Fibroblast of upper back skin (primary cell): ENCODE data around the gene MST1R.

Experiments
- DNase-seq: peaks from one replicate; pipeline ENCODE4 v3.0.0-alpha.2; 2013

Gene MST1R

DNA sequence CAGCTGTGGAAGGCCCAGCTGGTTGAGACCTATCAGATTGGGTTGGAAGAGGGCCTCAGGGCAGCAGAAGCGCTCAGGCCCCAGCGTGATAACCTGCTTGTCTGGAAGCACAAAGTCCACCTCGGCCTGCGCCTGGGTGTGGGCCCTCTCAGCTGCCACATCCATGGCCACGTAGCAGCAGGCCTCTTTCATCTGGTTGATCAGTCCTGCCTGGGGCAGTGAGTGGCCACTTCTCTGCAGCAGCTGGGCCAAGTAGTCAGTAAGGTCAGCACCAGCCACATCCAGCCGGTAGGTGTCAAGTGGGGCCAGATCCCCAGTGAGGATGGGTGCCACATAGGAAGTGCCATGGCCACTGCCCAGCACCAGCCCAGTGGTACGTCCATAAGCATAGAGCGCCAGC is 30.1 kb downstream of the MST1R start:
- no peak for DNase-seq

DNA sequence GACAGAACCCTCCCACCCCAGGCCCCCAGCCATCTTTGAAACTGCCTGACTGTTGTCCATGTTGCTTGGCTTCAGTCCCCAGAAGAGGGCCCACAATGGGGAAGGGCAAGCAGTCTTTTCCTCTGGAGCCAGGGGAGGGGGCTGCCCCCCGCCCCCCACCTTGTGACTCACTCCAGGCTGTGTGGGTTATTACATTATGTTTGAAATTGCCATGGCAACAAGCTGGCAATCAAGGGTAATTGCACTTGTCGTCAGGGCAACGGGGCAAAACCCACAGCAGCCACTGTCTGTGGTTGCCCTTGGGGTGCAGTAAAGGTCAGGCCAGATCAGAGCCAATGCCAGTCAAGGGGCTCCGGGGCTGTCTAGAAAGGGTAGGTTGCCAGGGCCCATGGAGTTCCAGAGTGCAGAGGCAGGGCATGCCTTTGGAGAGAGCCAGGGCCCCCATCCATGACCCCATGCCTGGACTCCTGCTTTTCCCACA is 30.8 kb downstream of the MST1R start:
- no peak for DNase-seq

DNA sequence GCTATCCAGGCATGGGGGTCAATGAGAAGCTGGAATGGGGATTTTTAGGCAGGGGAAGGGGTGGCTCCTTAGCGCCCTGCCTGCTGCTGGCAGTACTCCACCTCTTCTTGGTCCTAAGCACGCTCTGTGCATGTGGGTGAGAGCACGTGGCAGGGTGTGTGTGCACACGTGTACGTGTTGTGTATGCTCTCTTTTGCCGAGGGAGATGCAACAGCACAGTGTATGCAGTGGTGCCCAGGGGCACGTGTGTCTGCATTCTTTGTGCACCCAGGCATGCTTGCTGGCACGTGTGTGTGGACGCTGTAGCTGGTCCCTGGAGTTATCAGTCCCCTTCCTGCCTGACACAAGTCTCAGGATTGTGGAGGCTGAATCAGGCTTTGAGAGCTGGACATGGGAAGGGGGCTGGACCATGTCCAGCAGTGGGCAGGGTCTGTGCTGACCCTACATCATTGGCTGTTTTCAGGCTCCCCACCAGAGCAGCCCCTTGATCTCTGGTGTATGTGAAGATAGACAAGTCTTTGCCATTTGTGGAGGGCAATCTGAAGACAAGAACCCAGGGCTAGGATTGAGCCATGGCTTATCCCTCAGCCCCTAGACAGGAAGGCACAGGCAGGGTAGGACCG is 32.0 kb downstream of the MST1R start:
- no peak for DNase-seq

DNA sequence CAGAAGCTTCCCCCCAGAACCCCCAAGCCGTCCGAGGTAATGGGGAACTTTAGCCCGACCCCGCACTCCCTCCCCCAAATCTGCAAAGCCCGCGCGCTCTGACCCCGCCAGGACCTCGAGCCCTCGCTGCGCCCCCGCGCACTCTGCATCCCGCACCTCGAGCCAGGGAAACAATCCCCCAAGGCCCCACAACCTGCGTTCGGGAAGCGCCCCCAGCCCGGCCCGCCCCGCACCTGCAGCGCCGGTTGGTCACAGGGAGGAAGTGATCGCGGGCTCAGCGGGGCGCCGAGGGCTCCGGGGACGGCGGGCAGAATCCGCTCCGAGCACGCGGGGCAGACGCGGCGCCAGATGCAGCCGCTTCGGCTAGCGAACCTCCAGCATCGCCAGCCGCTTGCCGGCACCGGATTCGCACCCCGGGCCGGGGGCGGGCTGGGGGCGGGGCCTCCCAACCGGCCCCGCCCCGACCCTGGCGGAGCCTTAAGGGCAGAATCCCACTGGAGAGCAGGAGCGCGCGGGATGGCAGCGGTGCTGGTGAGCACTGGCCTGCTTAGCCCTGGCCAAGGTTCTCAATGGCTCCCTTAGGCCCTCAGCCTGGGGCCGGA is 34.0 kb downstream of the MST1R start, which contains the start of gene CAMKV:
Gene CAMKV (minus strand): TSS at position 382 of the 602 bp plus-strand sequence. CDS start 7,518 bp downstream, outside the sequence.
- DNase-seq, result no peak

DNA sequence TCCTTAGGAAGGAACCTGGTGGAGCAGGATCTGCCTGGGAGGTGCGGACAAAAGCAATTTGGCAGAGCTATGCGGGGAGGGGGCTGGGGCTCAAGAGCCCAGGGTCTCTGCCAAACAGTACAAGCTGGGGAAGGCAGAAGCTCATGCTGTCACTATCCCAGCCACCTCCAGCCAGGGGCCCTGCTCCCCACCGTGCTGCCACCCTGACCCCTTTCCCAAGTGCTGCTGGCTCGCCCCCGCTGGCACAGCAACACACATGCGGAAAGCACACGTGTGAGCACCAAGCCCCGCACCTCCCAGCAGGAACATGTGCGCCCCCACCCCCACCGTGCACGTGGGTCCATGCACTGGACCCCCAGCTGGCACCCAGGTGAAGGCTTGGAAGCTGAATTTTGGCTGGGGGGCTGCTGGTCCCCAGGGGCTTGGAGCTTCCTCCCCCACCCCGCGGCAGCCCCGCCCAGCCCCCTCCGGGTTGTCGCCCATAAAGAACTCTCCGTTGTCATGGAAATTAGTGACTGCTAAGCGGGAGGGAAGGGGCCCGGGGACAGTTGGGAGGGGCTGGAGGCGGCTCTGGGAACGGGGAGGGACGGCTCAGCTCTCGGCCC is 34.7 kb downstream of the MST1R start:
- DNase-seq, result no peak

DNA sequence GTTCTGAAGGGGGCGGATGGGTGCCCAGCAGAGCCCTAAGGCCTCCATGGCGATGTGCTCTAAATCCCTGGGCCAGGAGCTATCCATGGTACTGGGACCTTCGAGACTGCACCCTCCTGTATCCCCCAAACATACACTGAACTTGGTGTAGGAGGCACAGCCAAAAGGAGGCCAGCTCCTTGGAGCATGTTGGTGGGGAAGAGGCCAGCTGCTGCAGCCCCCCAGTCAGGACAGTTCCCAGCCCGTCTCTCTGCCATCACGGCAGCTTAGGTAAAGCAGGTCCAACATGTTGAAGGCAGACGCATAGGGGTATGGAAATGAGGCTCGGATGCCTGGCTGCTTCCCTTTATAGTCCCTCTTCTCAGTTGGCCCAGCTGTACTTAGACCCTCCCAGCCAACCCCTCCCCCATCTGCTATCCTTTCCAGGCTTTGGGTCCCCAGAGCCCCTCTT is 35.8 kb downstream of the MST1R start:
- DNase-seq, result peak; percentile 32

DNA sequence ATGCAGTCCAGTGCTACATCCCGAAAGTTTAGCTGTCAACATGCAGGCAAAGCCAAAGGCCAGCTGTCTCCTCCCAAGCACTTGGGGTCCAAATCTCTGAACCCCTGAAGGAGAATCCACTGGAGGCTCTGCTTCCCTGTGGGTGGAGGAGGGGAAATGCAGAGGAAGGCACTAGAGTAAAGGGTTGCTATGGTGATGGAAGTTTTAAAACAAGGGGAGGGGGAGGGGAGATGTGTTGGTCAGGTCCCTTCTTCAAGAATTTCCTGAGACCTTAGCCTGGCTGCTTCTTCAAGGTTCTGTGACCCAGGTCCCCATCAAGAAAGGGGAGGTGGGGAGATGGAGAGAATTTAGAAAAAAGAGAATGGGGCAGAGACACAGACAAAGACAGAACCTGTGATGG is 36.3 kb downstream of the MST1R start:
- no peak for DNase-seq

DNA sequence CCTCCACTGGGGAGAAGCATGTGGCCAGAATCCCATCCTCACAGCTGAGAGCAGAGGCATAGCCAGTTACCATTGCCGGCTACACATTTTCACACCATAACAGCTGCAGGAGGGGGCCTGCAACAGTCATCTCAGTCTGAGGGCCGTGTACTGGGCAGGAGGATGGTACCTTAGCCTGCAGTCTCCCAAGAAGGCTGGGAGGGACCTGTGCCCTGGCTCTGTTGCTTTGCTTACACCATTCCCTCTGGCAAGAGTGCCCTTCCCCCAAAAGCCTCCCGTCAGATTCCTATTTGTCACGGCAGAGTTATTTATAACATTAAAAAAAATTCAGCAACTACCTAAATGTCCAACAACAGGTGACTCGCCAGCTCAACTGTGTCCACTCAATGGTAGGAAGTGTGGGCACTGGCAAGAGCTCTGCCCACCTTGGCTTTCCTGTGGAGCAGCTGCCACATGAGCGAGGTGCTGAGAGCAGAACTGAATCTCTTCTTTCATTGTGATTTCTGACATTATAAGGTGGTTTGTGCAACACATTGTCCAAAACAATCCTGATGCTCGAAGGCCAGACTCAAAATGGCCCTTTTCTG is 38.4 kb downstream of the MST1R start:
- DNase-seq, result no peak

DNA sequence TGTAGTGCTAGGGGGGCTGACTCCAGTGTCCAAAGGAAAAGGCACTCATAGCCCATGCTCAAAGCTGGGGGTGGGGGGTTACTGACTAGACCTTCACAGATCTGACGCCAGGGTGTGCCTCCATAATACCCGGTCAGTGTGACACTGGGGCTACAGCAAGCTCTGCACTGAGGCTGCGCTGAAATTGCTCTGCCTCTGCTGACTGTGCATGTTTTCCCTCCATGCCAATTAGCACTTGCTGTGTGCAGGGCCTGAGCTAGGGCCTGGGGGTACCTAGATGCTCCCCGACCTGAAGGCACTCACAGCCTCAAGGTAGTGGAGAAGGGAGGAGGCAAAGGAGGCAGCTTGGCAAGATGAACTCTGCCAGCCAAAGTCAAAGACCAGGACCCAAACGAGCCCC is 39.2 kb downstream of the MST1R start:
- no peak for DNase-seq

DNA sequence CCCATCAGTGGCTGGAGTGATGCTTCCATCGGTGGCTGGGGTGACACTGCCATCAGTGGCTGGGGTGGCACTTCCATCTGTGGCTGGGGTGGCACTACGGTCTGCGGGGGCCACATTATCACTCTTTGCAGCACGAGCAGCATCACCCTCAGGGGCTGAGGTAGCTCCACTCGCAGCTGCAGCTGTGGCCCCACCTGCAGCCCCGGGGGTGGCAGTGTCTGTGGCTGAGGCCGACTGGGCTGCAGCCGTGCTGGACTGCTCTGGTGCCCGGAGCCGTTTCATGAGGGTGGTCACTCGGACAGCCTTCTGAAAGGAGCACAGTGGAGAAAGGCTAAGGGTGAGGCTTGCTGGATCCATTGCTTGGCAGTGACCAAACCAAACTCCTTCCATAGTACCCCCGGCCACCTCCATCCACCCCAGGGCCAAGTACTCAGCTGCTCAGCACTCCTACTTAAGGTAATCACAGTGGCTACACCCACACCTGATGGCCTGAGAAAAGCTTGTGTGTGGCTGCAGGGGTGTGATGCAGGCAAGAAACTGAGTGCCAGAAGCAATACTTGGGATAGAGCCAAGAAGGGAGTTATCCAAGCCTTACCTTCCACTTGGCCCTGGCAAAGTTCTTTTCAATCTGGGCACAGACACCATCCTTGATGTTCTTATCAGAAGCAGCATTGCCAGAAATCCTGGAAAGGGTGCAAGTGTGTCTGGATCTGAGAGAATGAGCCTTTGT is 43.9 kb downstream of the MST1R start:
- no peak for DNase-seq

DNA sequence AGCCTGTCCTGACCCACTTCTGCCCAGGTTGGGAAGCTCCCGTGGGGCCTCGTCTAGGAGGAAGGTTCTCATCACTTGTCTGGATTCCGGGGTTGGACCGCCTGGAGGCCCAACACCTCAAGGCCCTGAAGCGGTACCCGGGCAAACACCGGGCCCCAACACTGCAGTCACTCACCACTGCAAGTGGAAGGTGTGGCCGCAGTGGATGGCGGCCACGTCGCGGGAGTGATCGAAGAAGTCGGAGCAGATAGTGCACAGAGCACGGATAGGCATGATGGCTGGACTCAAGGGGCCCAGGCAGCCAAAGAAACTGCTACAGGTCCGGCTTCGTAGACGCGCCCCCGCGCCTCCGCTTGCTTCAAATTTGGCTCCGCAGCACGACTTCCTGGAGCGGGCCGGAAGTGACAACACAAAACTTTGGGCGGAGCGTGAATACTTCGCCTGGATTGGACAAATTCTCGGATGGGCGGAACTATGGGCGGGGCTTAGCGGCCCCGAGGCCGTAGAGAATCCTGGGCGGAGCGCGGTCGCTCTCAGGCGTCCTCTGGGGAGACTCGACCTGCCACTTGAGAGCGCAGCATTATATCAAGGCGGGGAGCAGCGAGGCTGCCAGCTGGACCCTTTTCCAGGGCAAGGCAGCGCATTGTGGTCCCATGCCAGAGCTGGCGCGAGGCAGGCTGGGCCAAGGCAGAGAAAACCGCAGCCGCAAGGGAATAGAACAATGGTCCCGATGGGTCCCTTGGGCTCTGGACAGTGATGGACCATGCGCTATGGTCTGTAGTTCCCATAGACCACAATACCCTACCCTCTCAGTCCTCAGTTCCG is 47.3 kb downstream of the MST1R start, which contains the start of gene TRAIP:
Gene TRAIP (minus strand): TSS at position 384 of the 825 bp plus-strand sequence. CDS start 111 bp downstream, at position 273.
- peak; percentile 91 for DNase-seq

DNA sequence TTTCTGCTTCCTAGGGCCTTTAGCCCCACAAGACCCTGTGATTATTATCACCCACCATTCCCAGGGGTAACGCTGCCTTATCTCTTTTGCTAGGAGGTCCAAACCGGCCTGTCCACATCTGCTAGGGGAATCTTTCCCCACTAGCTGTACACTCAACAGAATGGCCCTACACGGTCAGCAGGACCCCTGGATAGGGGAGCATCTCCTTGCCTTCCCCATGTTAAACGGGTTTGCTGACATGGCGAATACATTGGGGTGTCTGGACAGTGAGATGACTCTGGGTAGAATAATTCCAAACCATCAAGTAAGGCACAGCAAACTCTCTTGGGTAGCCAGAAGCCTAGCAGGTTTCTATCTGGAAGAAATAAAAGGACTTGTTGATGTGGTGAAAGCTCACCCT is 48.0 kb downstream of the MST1R start:
- no peak for DNase-seq

DNA sequence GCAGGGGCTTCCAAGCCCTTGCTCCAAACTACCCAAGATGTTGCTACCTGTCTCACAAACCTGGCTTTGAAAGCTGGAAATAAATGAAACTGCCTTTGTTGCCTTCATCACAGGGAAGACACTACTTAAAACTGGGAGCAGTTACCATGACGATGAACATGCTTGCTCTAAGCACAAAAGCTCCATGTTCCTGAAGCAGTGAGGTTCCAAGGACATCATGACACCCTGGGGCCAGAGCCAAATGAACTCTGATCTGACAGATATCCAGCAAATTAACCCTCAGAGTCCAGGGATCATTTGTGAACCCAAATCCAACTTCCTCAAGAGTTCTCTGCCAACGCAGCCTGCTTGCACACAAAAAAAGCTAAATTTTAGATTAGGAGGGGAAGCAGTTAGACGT is 58.0 kb downstream of the MST1R start:
- no peak for DNase-seq

DNA sequence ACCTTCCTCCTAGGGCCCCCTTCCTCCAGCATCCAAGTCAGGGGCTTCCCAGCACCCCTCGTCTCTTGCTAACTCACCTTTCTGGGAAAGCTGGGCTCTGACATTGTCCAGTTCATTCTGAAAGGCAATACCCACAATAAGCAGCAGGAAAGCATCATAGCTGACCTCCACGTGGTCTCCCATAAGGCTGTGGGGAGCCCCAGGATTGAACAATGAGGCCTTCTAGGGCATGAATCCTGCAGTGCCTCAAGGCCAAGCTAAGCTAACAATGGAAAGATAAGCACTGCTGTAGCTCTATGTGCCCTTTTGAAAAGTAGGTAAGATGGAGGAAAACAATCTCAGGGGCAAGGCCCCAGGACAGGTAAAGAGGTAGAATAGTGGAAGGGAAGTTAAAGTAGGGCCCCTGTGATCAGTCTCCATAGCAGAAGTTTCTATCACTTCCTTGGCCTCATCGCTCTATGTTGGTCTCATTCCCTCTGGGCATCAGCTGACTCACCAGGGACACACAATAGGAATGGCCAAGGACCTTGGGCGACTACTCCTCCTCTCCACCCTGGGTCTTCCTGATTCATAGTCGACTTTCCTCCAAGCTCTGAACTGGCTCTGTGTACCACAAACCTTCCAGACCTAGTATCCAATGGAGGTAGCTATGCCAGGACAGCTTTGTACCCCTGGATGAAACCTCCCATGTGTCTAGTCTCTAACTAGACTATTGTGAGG is 59.0 kb downstream of the MST1R start:
- DNase-seq, result no peak

DNA sequence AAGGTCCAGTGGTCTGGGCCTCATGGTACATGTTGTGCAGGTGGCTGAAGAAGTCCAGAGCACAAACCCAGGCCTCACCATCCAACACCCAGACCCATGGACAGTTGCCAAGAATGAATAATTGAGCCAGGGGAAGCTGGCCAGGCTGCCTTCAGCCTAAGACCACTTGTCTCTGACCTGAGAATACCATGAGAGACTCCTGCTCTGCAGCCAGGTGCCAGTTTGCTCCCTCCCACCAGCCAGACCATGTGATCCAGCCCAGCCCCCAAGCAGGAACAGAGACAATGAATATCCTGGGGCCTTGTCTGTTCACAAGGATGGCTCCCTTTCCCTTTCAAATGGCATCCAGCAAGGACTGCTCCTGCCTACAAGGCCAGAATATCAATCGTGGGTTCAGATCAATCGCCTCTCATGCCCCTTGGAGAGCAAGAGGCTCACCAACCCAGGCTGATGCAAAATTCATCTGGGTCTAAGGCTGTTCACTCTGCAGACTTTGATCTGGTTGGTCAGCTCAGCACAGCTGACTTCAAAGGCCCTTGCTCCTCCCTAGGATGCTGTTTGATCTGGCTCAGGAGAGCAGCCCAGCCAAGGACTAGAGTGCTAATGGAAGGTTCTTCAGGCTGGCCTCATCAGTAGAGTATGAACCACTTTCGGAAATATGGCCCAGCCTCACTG is 60.7 kb downstream of the MST1R start:
- DNase-seq, result no peak

DNA sequence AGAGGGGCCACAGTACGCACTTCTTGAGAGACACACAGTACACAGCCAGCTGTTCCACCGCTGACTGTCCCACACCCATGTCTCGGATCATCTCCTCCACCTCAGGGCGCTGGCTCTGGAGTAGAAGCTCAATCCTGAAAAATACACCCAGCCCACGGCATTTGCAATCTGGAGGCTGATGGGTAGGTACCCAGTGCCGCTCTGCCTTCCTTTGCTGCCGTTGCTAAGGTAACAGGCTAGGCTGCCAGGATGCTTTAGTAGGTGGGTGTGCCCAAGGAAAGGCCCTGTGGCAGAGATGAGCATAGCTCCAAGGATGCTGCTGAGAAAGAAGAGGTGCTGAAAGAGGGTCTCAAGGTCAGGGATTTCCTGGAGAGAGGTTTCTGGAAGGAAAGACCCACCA is 61.9 kb downstream of the MST1R start:
- DNase-seq, result no peak

DNA sequence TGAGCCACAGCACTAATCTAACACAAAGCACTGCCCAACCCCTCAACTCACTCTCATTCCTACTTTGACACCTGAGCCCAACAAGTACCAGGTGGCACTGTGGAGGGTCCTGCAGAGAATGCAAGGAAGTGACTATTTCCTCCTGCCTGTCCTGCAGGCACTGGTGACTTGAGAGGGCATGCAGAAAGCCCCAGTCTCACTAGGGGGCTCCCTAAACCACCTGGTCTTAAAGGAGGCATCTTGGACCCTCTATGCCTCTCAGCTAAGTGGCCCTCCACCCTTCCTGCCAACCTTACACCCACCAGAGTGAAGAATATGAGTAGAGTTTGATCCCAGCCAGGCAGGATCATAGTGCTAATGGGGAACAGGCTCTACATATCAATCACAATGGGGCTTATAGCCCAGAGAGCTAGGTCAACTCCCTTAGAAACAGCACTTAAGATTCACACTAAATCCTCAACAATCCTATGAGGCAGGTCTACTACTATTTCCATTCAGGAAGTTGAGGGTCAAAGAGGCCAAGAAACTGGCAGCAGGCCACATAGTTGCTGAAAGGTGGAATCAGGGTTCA is 62.5 kb downstream of the MST1R start:
- DNase-seq, result peak; percentile 9

DNA sequence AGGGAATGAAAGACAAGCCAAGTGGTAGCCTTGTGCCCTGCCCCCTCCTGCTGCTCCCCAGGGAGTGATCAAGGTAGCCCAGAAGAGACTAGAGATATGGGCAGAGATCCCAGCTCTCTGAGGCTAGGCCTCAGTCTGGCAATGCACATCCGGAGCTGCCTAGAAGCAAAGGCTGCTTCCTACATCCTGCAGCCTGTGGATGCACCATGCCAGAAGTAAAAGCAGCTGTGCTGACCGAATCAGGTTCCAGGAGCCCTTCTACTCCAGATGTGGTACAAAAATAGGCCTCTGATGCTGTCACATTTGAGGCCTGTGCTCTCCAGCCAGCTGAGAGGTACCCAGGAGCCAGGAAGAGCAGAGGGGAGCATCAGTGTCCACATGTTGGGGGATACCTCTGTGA is 63.3 kb downstream of the MST1R start:
- DNase-seq, result peak; percentile 47

DNA sequence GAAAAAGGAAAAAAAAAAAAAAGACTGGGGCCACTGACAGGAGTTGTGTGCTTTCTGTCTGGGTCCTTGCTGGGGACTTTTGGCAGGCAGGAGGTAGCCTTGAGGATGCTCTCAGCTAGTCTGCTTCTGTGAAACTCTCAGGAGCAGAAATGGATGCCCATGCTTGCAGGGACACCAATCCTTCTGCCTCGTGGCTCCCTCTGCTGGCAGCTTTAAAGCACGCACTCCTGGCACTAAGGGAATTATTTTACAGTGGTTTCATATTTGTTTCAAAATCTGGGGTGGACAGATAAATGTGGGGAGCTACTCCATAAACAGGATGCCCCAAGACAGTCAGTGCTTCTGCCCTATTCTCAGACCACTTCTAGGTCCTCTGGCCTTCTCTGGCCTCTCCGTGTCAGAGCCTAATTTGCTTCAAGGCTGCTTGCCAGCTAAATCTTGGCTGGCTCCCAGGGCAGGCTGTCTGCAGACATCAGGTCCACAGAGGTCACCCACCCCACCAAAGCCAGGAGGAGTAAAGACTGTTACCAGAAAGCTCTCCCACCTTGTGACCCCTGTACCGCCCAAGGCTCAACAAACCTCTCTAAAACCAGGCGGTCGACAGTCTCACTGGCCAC is 64.4 kb downstream of the MST1R start:
- peak; percentile 84 for DNase-seq
